Measurements from ENCODE around the gene PEX1.
"Not testable (repeated sequence)": the region's sequence is repeated elsewhere in the genome, so short reads cannot be mapped to it uniquely, and the experiment has no call there.

The PEX1 gene

GRCh38 chr7:92508946-92509345 is 19.4 kb downstream of the PEX1 start:
- no peak for DNase-seq (ENCODE audit: extremely low spot score, insufficient read length, low read depth)
- FAIRE-seq = no peak

GRCh38 chr7:92506363-92506762 is 22.0 kb downstream of the PEX1 start:
- no peak for DNase-seq (ENCODE audit: extremely low spot score, insufficient read length, low read depth)

DNA sequence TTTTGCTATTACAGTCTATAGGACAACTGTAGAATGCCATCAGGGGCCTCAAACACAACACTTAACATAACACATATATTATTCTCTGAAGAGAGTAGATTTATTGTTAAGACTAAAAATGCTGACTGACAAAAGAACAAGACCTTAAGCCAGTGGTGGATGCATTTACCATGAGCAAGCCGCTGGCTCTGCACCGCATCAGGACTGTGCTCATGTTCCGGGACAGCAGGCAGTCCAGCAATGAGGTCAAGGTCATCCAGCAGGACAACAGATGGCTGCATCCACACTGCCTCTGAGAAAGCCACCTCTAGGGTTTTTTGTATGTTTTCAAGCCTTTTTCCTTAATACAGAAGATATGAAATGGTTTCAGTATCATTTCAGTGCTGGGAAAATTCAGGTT is 23.8 kb downstream of the PEX1 start:
- DNase-seq (ENCODE audit: extremely low spot score, insufficient read length, low read depth) (no peak), FAIRE-seq (no peak)

More at GRCh38 chr7:92506363-92506762, 22.0 kb downstream of the PEX1 start:
- FAIRE-seq = no peak

DNA sequence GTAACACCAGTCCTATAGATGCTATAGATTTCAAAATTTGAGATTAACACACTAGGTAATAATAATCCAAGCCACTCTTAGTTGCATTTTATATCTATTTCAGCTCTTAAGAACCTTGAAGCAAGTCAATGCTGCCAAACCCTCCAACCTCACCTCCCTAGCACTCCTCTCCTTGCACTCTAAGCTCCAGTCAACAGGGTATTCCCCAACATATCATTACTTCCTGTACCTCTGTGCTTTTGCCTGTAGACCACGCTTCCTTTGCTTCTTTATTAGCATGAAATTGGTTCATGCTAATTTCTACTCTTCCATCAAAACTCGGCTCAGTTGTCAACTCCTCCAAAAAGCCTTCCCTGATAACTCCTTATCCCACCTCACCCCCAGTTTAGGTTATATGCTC is 24.6 kb downstream of the PEX1 start:
- DNase-seq (ENCODE audit: extremely low spot score, insufficient read length, low read depth) (no peak), FAIRE-seq (peak; percentile 24)

DNA sequence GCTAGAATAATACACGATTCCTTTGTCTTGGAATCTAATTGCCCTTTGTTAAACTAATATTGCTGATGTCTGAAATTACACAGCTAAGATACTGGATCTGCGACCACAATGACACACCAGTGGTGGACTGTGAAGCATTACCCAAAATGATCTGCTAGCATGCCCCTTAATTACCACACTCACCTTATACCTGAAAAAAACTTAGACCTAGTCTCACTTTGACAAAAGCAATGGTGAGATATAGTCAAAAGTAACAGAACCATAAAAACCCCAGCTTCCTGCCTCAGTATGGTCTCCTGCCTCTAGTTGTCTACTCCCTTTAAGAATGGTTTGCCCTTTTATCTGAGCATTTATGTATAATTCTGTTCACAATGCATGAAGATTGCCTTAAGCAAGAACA is 29.8 kb downstream of the PEX1 start:
- FAIRE-seq (no peak), DNase-seq (ENCODE audit: extremely low spot score, insufficient read length, low read depth) (no peak)

- DNase-seq (ENCODE audit: extremely low spot score, insufficient read length, low read depth) = no peak
- no peak for FAIRE-seq
Observed at GRCh38 chr7:92496876-92497275, 31.4 kb downstream of the PEX1 start.

DNA sequence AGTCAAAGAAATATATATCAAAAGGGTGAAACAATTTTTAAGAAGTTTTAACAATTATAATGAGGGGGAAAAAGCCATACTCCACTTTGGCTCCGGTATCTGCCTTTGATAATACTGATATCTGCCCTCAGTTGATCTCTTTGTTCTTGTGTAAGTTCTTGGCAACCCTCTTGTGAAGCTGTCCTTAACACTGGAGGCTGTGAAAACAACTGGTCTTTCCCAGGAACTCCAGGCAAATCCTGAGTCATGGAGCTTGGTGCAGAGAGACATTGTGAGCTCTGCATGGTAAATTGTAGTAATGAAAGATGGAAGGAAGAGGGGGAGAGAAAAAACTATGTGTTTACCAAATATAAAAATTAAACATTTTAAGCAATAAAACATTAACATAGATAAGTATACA is 38.7 kb downstream of the PEX1 start:
- FAIRE-seq = no peak
- DNase-seq (ENCODE audit: extremely low spot score, insufficient read length, low read depth) = no peak

DNA sequence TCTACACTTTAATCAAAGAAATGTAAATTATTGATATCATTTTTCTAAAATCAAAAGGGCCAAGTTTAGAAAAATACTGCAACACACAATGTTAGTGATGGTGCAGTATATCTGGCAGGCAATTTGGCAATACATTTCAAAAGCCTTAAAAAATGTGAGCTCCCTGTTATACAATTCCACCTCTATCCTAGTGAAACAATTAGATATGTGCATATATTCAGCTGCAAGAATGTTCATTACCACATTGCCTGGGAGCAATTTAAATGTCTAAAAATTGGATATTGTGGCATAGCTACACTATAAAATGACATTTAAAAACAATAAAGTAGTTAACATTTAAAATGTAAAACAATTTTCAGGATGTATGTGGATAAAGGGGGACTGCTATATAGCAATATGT is 40.5 kb downstream of the PEX1 start:
- no peak for FAIRE-seq
- no peak for DNase-seq (ENCODE audit: extremely low spot score, insufficient read length, low read depth)

DNA sequence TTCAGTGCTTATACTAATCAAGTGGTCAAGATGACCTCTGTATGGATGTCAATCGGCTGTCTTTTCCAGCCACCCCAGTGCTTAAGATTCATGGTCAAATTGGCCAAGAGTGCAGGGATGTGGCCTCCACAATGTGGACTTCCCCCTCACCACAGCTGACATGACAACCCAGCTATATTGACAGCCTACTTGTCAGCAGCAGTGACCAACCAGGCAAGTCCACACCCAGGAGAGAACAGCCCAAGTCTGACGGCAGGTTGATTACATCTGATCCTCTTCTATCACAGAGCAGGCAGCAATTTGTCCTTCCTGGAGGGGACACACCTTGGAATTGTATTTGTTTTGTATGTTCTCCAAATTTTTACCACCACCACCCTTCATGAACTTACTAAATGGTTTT is 42.3 kb downstream of the PEX1 start:
- FAIRE-seq (no peak), DNase-seq (ENCODE audit: extremely low spot score, insufficient read length, low read depth) (no peak)

DNA sequence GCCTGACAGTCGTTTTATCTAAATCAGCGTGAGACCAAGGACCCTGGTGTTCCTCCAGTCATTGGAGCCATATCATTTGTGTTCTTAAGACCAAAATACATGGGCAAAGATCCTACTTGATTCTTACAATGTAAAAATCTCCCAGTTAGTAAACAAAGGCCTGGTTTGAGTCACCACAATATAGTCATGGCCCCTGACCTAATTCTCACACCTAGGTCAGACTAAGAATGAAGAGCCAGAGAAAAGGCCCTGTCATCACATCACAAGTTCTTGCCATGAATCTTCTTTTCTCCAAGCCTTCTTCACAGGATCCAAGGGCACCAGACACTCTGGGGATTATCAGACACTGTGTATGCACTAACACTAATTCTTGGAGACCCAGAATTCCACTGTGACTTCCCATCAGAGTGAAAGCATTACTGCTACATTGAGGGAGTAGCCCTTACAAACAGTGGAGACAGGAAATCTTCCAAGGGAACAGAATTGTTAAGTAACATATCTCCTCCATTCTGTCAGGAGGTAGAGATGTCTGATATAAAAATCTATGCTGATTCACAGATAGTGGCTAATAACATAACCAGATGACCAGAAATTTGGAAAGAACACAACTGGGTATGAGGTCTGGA is 42.9 kb downstream of the PEX1 start:
- DNase-seq (ENCODE audit: extremely low spot score, insufficient read length, low read depth) (no peak), FAIRE-seq (no peak)

- FAIRE-seq; DNase-seq (ENCODE audit: extremely low spot score, insufficient read length, low read depth): not testable (repeated sequence)
Observed at GRCh38 chr7:92484226-92484625, 44.1 kb downstream of the PEX1 start.

GRCh38 chr7:92483624-92484023 is 44.7 kb downstream of the PEX1 start:
- not testable (repeated sequence) for FAIRE-seq; DNase-seq (ENCODE audit: extremely low spot score, insufficient read length, low read depth)

GRCh38 chr7:92479146-92479545 is 49.2 kb downstream of the PEX1 start:
- not testable (repeated sequence) for FAIRE-seq; DNase-seq (ENCODE audit: extremely low spot score, insufficient read length, low read depth)

- DNase-seq (ENCODE audit: extremely low spot score, insufficient read length, low read depth) (no peak), FAIRE-seq (no peak)
Observed at GRCh38 chr7:92478711-92479110, 49.6 kb downstream of the PEX1 start.

DNA sequence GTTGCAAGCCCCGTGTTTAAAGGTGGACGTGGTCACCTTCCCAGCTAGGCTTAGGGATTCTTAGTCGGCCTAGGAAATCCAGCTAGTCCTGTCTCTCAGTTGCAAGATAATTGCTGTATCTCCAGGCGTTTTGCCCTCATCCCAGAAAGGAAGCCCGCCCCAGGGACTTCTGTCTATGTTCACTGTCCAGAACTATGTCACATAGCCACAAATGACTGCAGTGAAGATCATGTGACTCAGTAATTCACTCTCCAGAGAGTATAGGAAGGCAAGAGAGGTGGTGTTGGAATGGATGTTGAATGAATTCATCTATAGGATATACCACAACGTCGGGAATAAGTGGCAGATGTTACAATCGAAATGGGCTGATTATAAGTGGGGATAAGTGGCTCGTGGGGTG is 50.2 kb downstream of the PEX1 start:
- DNase-seq (ENCODE audit: extremely low spot score, insufficient read length, low read depth) = no peak
- FAIRE-seq = no peak

- FAIRE-seq; DNase-seq (ENCODE audit: extremely low spot score, insufficient read length, low read depth): not testable (repeated sequence)
Observed at GRCh38 chr7:92477681-92478080, 50.6 kb downstream of the PEX1 start, which contains the start of gene ERVW-1. Gene ERVW-1 (minus strand): TSS chr7:92477946. CDS start chr7:92470381, 7,565 bp downstream.

DNA sequence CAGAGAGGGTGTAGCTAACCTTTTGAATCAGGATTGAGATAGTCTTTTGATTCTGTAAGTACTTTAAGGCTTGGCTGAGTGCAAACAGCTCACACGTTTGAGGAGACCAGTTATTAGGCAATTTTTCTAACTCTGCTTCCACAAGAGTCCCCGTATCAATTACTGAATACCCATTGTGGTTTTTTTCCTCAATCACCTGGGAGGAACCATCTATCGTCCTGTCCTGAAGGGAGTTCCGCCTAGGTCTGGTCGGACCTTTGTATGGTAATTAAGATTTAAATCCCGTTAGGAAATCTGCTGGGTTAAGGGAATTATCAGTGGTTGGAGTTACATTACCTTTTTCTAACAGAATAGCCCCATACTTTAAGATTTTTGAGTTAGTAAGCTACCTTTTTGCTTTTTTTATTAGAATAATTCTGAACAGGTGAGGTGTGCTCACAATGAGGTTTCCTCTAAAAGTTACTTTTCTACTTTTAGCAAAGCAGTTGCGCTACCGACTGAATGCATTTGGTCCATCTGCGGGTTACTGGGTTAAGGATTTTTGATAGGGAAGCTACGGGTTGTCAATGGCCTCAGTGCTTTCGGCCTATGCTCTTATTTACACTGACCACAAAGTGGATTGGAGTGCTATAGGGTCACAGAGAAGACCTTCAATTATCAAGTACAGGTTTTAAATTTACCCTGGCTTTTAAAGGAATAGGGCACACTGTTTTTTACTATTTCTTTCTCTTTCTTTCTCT is 52.3 kb downstream of the PEX1 start:
- not testable (repeated sequence) for DNase-seq (ENCODE audit: extremely low spot score, insufficient read length, low read depth); FAIRE-seq

DNA sequence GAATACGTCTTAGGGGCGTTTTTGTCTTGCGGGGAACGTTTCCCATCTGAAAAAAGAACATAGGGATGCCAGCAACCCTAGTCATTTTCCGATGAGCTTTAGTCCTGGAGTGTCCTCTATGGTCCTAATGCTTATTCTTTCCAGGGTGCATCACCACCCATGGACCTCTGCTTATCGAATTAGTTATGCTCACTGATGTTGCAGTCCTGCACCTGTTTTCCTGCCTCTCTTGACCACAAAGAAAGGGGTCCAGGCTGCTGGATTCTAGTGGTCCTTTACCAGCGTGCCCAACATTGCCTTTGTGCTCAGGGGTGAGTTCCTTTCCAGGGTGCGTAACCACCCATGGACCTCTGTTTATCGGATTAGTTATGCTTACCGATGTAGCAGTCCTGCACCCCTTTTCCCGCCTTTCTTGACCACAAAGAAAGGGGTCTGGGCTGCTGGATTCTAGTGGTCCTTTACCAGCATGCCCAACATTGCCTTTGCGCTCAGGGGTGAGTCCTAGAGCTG is 53.0 kb downstream of the PEX1 start:
- not testable (repeated sequence) for DNase-seq (ENCODE audit: extremely low spot score, insufficient read length, low read depth); FAIRE-seq

GRCh38 chr7:92473989-92474388 is 54.3 kb downstream of the PEX1 start:
- FAIRE-seq; DNase-seq (ENCODE audit: extremely low spot score, insufficient read length, low read depth): not testable (repeated sequence)

DNA sequence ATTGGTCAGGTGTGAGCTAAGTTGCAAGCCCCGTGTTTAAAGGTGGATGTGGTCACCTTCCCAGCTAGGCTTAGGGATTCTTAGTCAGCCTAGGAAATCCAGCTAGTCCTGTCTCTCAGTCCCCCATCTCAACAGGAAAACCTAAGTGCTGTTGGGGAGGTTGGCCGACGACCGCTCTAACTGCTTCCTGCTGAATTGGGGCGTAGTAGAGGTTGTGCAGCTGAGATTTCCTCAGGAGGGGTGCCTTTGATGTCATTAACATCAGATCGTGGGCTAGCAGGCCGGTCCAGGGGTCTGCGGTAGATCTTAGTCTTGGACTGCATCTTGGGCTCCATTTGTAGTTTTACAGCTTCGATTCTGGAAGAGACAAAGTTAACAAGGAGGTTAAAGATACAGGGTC is 59.7 kb downstream of the PEX1 start:
- not testable (repeated sequence) for DNase-seq (ENCODE audit: extremely low spot score, insufficient read length, low read depth); FAIRE-seq

- no peak for FAIRE-seq
- DNase-seq (ENCODE audit: extremely low spot score, insufficient read length, low read depth) = no peak
Observed at GRCh38 chr7:92466682-92467081, 61.6 kb downstream of the PEX1 start.
